ENCODE results near the gene PAK1. TPM values are rescaled to one million over a fixed set of nuclear protein-coding genes. Genes with fewer than 3 reads are reported as not detected.
A peak's percentile ranks its signal among the peaks of the same experiment; 100 is the strongest.

The PAK1 gene
- total and polyA plus RNA-seq, 9 of the 15 experiments (the other 6 are each of a cell fraction or from before 2014, with no cell fraction given) = 0.52 to 11.7 (median 1.9) TPM

DNA sequence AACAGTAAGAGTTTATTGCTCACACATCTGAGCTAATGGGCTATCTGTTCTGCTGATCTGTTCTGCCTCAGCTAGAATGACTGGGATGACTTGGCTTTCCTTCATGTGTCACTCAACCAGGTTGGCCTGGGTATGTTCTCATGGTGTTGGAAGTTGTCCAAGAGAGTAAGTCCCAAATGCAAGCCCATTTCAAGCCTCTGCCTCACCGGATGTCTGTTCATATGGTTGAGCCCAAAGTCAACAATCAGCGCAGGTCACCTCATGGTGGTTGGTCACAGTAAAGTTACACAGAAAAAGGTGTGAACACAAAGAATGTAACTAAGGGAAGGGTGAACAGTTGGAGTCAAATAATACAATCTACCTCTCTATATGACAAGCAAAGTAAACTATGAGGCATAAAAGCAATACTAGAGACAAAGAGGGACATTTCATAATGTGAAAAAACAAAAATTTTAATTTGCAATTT lies 174.3 kb downstream of the PAK1 start (continued):
- TF ChIP-seq, protein P1, sequence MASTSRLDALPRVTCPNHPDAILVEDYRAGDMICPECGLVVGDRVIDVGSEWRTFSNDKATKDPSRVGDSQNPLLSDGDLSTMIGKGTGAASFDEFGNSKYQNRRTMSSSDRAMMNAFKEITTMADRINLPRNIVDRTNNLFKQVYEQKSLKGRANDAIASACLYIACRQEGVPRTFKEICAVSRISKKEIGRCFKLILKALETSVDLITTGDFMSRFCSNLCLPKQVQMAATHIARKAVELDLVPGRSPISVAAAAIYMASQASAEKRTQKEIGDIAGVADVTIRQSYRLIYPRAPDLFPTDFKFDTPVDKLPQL (IDR thresholded peaks at IDR 0.05; ENCODE audit: extremely low read depth, insufficient read length) = no peak
- TF ChIP-seq, protein P2, sequence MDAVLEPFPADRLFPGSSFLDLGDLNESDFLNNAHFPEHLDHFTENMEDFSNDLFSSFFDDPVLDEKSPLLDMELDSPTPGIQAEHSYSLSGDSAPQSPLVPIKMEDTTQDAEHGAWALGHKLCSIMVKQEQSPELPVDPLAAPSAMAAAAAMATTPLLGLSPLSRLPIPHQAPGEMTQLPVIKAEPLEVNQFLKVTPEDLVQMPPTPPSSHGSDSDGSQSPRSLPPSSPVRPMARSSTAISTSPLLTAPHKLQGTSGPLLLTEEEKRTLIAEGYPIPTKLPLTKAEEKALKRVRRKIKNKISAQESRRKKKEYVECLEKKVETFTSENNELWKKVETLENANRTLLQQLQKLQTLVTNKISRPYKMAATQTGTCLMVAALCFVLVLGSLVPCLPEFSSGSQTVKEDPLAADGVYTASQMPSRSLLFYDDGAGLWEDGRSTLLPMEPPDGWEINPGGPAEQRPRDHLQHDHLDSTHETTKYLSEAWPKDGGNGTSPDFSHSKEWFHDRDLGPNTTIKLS (IDR thresholded peaks at IDR 0.05; ENCODE audit: borderline replicate concordance, low read depth) = no peak
- TF ChIP-seq SMAD3 (CRISPR knock-in tag; conservative IDR thresholded peaks at IDR 0.05) (no peak), ETV5 (CRISPR knock-in tag; IDR thresholded peaks at IDR 0.05; ENCODE audit: low read depth) (peak; percentile 94), MYC (IDR thresholded peaks at IDR 0.05; ENCODE audit: low read depth, low read length) (no peak), MYC (CRISPR knock-in tag; IDR thresholded peaks at IDR 0.05; ENCODE audit: borderline replicate concordance, low read depth) (no peak), ZBED1 (IDR thresholded peaks at IDR 0.05) (no peak), ZNF76 (CRISPR knock-in tag; IDR thresholded peaks at IDR 0.05; ENCODE audit: borderline replicate concordance) (no peak), EP300 (IDR thresholded peaks at IDR 0.05; ENCODE audit: low read length) (peak; percentile 57), NFE2 (IDR thresholded peaks at IDR 0.05; ENCODE audit: low read depth) (peak; percentile 98), CCNT2 (IDR thresholded peaks at IDR 0.05; ENCODE audit: borderline replicate concordance, extremely low read depth, insufficient read length, low read depth, low read length) (peak; percentile 35), POLR3G (IDR thresholded peaks at IDR 0.05; ENCODE audit: extremely low read depth, insufficient read length, insufficient replicate concordance) (no peak), TBP (optimal IDR thresholded peaks at IDR 0.05; ENCODE audit: low read depth, low read length) (no peak), ZNF24 (IDR thresholded peaks at IDR 0.05) (0 out of 2 replicates have a peak, but pooled peaks have one; percentile 14), MAFF (IDR thresholded peaks at IDR 0.05; ENCODE audit: low read length) (peak; percentile 81; the same call in 1 of the 2 replicates), POLR3A (IDR thresholded peaks at IDR 0.05; ENCODE audit: borderline replicate concordance, extremely low read depth, insufficient read depth, insufficient read length) (no peak), MAFG (tag; conservative IDR thresholded peaks at IDR 0.05) (peak; percentile 97), TEAD4 (IDR thresholded peaks at IDR 0.05; ENCODE audit: low read length) (peak; percentile 16; the same call in 1 of the 2 replicates), TEAD4 (CRISPR knock-in tag; IDR thresholded peaks at IDR 0.05; ENCODE audit: borderline replicate concordance) (no peak), EHMT2 (IDR thresholded peaks at IDR 0.05) (peak; percentile 65), ZNF507 (tag; conservative IDR thresholded peaks at IDR 0.05) (no peak), HNRNPL (IDR thresholded peaks at IDR 0.05; ENCODE audit: low read depth, low read length) (no peak), ZNF444 (CRISPR knock-in tag; IDR thresholded peaks at IDR 0.05) (no peak), JUN (IDR thresholded peaks at IDR 0.05; ENCODE audit: borderline replicate concordance, low read depth, low read length) (peak; percentile 26; the same call in 1 of the 2 replicates), JUN (CRISPR knock-in tag; IDR thresholded peaks at IDR 0.05; ENCODE audit: borderline replicate concordance) (no peak), ESRRA (IDR thresholded peaks at IDR 0.05; ENCODE audit: borderline replicate concordance, low read depth) (peak; percentile 27; the same call in 1 of the 2 replicates), NCOR1 (IDR thresholded peaks at IDR 0.05) (no peak)
- TF ChIP-seq, protein P3, sequence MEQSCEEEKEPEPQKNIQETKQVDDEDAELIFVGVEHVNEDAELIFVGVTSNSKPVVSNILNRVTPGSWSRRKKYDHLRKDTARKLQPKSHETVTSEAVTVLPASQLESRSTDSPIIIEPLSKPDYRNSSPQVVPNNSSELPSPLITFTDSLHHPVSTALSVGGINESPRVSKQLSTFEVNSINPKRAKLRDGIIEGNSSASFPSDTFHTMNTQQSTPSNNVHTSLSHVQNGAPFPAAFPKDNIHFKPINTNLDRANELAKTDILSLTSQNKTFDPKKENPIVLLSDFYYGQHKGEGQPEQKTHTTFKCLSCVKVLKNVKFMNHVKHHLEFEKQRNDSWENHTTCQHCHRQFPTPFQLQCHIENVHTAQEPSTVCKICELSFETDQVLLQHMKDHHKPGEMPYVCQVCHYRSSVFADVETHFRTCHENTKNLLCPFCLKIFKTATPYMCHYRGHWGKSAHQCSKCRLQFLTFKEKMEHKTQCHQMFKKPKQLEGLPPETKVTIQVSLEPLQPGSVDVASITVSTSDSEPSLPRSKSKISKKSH (CRISPR knock-in tag; IDR thresholded peaks at IDR 0.05) = no peak
